GM19193 (cell line): ENCODE results near the gene SLC35D2.

Source experiments
- POLR2A ChIP-seq: IDR thresholded peaks from 4 replicates; pipeline ENCODE4 v1.6.1; 2011; ENCODE audit not compliant: insufficient read depth, insufficient read length; ENCODE audit errors: extremely low read depth

The SLC35D2 gene

DNA sequence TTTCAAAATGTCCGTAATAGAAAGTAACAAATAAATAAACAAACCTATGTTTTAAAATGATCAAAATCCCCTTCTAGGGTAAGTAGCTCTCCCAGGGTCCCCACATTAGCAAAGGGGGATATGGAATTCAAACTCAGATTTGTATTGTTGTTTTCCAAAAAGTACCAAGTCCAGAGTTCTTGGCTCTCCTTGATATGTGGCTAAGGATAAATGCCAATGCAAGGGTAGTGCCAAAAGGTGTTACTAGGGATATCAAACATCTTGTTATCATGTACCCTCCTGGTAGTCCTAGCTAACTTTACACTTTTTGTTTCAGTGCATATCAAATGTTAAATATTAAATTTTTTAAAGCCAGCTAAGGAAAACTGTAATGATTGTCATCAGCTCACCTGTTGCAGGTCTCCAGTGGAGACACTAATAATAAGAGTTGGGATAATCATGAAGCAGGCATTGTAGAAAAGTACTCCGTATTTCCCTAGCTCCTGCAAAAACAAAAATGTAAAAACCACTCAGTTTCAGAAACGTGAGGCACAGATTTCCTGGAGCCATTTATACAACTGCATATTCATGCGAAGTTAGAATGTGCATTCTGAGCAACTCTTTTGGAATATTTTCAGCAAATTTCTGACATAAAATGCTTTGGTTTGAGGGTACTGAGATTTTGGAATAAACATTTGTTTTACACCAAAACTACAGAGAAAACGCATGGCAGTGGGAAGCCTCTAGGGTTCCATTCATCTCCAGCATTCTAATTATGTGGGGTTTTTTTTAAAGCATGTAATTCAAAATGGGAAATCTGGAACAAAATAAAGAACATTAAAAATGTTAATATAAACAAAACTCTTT, 39.8 kb downstream of the SLC35D2 start:
- no peak for TF ChIP-seq POLR2A

DNA sequence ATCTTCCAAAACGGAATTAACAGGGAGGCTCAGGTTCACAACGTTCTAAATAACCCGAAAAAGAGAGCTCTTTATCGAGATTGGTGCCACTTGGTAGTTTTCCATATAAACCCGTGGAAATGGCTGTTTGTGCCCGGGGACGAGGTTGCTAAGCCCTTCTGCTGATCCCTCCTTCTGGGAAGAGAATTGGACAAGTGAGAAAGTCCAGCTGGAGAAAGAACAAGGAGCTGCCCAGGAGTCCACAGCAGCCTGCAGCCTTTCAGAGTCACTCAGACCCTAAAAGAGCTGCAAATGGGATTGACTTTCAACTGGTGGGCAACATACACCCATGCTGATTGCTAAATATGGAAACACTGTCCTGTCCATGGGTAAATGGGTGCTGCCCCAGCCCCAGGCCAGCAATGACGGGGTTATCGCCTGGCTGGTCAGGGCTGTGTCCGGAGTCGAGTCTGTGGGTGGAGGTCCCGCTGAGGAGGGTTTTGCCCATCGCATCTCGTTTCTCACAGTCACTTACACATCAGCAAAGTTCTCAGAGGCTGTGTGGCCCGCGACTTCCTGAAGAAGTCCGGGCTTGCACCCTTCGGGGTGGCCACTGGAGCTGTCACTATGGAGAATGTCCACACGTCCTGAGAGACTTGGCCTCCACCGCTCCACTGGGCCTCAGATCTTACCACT, 40.8 kb downstream of the SLC35D2 start:
- no peak for TF ChIP-seq POLR2A

DNA sequence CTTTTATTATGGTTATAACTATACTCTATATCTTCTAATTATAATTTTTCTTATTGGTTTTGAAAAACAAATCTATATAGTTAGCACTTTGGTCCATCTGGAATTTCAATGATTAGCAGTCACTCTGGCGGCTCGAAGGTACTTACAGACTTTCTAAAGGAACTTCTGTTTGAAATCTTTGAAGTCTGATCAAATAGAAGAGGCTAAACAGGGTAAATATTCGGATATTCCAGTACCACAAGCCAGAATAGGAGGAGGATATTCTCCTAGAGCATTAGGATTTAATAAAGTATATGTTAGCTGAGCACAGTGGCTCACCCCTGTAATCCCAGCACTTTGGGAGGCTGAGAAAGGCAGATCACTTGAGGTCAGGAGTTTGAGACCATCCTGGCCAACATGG, 42.8 kb downstream of the SLC35D2 start:
- TF ChIP-seq POLR2A = no peak

DNA sequence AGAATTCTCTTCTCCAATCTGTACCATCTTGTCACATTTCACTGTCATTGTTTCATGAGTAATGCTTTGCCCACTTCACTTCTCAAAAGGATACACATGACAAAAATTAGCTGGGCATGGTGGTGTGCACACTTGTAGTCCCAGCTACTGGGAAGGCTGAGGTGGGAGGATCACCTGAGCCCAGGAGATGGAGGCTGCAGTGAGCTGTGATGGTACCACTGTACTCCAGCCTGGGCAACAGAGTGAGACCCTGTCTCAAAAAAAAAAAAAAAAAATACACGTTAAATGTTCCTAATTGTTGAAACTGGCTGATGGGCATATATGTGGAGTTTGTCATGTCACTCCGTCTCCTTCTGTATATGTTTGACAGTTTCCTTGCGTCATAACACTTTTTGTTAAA, 45.2 kb downstream of the SLC35D2 start:
- TF ChIP-seq POLR2A = no peak

DNA sequence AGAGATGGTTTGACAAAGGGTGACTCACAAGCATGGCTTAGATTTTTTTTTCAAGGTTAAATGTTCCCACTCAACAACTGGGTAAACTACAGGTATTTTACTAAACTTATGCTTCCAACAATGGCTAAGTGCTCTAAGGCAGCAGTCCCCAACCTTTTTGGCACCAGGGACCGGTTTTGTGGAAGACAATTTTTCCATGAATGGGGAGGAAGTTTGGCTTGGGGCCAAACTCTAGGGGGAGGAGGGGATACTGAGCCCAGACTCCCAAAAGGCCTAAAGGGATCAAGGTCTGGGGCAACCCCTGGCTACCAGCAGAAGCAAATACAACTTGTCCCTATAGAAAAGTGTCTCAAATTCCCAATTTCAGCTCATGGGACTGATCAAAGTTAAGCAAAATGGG, 49.6 kb downstream of the SLC35D2 start:
- no peak for TF ChIP-seq POLR2A

DNA sequence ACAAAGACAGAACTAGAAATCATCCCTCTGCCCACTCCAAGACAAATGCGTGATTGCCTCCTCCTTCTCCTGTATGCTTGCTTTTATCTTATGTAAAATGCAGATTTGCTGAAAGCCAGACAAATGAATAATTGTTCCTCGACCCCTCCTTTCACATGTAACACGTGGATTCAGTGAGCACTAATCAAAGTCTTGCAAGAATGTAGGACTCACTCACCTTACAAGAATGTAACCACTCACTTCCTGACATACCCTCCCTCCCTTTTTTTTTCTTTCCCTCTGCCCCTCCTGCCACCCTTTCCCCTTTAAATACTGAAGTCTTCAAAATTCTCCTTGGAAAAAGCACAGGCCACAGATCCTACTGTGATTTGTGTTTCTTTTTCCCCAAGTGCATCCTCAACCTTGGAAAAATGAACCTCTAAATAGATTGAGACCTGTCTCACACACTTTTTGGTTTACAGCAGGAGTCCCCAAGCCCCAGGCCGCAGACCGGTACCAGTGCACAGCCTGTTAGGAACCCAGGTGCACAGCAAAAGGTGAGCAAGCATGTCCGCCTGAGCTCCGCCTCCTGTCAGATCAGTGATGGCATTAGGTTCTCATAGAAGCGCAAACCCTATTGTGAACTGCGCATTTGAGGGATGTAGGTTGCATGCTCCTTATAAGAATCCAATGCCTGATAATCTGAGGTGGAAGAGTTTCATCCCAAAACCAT, 52.1 kb downstream of the SLC35D2 start:
- no peak for TF ChIP-seq POLR2A

DNA sequence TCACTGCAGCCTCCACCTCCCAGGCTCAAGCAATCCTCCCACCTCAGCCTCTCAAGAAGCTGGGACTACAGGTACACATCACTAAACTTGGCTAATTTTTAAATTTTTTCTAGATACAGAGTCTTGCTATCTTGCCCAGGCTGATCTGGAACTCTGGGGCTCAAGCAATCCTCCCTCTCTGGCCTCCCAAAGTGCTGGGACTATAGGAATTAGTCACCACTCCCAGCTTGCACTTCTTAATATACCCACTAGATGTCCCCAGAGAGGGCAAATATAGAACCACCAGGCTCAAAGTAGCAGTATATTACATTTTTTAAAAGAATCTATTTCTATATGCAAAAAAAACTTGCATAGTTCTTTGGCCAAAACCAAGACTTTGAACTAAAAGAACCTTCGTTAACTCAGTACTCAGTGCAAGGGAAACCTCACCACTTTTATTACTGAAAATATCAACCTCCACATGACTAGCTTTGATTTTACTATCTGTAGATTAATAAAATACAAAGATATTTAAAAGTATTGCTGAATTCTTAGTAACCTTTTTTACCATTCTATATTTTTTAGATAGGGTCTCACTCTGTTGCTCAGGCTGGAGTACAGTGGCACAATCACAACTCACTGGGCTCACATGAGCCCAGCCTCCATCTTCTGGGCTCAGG, 55.7 kb downstream of the SLC35D2 start:
- no peak for TF ChIP-seq POLR2A

DNA sequence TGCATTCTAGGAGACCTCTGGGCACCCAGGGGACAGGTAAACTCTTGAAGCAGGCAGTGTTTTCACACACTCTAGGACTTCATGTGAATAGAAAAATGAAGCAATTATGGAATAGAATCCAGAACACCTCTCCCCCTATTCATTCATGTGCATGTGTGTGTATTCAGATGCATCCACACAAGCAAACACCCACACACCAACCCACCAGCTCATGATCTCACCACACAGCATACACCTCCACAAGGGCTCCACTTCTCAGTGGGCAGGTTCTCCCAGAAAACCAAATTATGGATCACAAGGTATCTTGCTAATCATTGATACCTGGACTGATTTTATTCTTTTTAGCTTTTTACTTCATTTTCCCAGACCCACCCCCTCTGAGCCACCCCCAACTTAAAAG, 60.3 kb downstream of the SLC35D2 start:
- no peak for TF ChIP-seq POLR2A

DNA sequence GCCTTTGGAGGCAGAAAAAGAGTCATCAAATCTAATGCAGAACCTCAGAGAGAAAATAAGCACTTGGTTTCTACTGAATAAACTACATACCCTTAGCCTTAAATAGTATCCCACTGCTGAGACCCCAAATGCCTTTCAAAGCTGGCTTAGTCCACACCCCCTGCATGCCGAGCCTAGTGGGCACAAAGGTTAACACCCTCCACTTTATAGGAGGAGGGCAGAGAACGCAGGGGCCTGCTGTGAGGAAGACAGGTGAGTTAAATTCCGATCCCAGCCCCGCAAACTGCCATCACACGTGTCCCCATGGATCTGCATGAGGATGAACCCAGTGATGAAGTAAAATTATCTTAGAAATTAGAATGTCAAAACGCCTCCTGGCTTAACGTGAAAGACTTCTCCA, 62.0 kb downstream of the SLC35D2 start:
- TF ChIP-seq POLR2A = no peak

DNA sequence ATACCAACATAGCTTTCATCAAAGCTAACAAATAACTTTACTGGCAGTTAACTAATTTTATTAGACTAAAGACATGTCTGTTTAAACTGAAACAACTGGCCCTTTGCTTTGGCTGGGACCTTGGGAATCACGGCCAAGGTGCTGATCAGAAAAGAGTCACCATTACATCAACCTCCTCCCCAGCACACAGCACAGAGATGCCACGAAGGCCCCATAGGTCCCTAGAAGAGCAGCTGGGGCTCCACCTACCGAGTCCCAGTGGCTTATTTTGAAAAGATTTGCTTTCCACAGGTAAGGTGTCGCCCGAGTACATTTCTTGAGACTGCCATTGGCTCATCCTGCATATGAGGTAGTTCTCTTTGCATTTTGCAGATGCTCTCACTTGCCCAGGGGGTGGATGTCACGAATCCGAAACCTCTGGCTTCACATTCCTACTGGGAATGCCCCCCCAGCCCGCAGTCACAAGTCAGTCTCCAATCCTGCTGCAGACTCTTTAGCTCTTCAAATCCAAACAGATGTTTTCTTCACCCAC, 62.7 kb downstream of the SLC35D2 start:
- TF ChIP-seq POLR2A = no peak

DNA sequence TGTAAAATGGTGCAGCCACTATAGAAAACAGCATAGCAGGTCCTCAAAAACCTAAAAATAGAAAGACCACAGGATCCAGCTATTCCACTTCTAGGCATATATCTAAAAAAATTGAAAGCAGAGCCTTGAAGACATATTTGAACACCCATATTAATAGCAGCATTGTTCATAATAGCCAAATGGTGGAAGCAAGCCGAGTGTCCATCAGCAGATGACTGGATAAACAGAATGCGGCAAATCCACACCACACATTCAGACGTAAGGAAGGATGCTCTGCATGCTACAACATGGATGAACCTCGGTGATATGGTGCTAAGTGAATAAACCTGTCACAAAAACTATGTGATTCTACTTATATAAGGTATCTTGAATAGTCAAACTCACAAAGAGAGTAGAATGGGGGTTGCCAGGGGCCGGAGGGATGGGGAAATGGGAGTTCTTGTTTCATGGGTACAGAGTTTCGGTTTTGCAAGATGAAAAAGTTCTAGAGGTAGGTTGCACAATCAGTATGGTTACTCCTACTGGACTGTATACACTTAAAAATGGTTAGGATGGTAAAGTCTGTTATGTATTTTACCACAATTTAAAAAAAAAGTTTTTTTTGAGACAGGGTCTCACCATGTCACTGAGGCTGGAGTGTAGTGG, 64.5 kb downstream of the SLC35D2 start:
- TF ChIP-seq POLR2A = no peak

DNA sequence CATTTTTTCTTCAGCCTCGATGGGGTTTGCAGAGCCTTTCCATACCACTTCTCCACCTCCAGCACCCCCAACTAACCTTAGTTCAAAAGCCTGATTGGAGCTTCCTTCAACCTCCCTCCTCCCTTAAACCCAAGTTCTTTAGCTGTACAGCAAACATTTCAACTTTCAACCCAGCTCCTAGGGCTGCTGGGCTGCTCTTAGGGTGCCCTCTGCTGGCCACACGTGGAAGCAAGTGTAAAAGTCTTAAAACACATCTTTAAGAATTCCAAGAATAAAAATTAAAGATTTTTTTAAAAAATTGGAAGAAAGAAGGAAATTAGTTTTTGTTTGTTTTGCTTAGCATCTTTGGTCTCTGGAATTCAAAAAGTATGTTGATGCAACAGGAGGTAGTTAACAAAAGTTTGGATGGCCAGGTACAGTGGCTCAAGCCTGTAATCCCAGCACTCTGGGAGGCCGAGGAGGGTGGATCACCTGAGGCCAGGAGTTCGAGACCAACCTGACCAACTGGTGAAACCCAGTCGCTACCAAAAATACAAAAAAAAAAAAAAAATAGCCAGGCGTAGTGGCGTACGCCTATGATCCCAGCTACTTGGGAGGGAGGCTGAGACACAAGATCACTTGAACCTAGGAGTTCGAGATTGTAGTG, 66.1 kb downstream of the SLC35D2 start:
- no peak for TF ChIP-seq POLR2A

DNA sequence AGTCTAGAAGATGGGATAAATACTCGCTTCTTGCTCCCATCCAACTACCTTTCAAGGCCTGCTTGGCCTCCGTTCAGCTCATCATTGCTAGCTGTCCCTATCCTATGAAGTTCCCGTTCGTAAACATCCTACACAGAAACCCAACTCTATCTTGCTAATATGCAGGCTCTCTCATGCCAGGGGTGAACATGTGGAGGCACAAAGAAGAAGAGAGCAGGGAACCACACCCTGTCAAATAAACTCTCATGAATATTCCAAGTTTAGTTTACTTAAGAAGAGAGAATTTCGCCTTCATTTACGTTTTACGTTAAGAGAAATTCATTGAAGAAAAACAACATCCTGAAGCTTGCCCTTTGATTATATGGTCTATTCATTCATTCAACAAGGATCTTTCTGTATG, 73.7 kb downstream of the SLC35D2 start:
- TF ChIP-seq POLR2A = no peak

DNA sequence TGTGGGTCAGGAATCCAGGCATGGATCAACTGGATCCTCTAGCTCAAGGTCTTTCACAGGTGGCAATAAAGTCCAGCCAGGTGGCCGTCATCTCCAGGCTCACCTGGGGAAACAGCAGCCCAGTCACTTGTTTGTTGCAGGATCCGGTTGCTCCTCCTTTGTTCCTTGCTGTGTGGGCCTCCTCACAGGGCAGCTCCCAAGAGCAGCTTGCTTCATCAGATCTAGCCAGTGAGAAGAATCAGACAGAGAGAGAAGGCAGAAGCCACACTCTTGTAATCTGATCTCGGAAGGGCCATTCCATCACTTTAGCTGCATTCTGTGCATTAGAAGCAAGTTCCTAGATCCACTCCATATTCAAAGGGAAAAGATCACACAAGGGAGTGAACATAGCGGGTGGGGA, 78.3 kb downstream of the SLC35D2 start:
- no peak for TF ChIP-seq POLR2A

DNA sequence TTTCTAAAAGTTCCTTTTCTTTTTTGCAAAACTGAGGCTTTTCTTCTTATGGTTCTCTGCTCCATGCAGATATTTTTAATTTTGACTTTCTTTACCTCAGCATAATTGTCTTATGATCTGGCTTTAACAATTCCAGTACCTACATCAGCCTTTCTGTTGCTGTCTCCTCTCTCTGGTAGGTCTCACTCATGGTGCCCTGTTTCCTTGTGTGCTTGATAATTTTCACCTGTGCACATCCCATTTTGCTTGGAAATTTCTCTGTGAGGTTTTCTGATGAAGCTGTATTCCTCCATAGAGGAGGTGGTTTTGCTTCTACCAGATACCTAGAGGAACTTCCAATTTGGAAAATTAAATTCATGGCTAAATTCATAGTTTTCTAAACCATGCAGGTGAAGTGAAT, 79.3 kb downstream of the SLC35D2 start:
- TF ChIP-seq POLR2A = no peak

DNA sequence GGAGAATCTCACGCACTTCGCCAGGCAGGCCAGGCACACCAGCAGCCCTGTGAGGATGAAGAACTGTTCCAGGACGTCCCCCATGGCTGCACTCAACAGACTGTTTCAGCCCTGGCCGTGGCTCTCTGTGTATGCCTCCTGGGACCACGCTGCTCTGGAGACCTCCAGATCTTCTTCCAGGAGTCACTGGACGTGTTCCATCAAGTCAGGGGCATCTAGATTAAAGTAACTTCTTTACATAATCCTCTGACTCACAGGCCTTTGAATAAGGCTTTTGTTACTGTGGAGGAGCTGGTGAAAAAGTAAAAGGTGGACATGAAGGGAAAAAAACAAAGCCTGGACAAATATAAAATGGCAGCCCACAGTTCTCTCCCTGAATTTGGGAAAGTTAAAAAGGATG, 81.5 kb downstream of the SLC35D2 start, which contains the start of gene HSD17B3:
HSD17B3 (minus strand) TSS at position 156 of the 400 bp plus-strand sequence; CDS start at position 84, 72 bp downstream.
- no peak for TF ChIP-seq POLR2A
